Endodermal cell (in vitro differentiated cells): ENCODE measurements around the gene ANKRD44. TPM values are rescaled to one million over a fixed set of nuclear protein-coding genes. Genes with fewer than 3 reads are reported as not detected.

Experiments
- DNase-seq: peaks from one replicate; pipeline ENCODE4 v3.0.0-alpha.2; 2017
- H3K27ac ChIP-seq: 2 replicates; pipeline ENCODE4 v1.5.1; 2013; ENCODE audit warnings: mild to moderate bottlenecking, low read depth, low read length, moderate library complexity
- H3K27me3 ChIP-seq: 2 replicates; pipeline ENCODE4 v1.6.1; 2013; ENCODE audit warnings: mild to moderate bottlenecking, low read length, moderate library complexity; ENCODE audit not compliant: insufficient read depth, control insufficient read depth, poor library complexity, severe bottlenecking
- H3K36me3 ChIP-seq: 2 replicates; pipeline ENCODE4 v1.7.0; 2013; ENCODE audit warnings: mild to moderate bottlenecking, low read length, moderate library complexity; ENCODE audit not compliant: control insufficient read depth, insufficient read depth
- H3K4me1 ChIP-seq: one replicate; pipeline ENCODE4 v1.7.0; 2013; ENCODE audit warnings: low read length; ENCODE audit not compliant: control insufficient read depth, insufficient read depth
- H3K4me3 ChIP-seq: 2 replicates; pipeline ENCODE4 v1.5.1; 2013; ENCODE audit warnings: mild to moderate bottlenecking, low read length, moderate library complexity
- H3K9ac ChIP-seq: 2 replicates; pipeline ENCODE4 v1.6.1; 2013; ENCODE audit warnings: mild to moderate bottlenecking, low read length, moderate library complexity; ENCODE audit not compliant: poor library complexity, severe bottlenecking; ENCODE audit errors: extremely low read depth
- H3K9me3 ChIP-seq: 2 replicates; pipeline ENCODE4 v1.6.1; 2013; ENCODE audit warnings: mild to moderate bottlenecking, low read length, moderate library complexity; ENCODE audit not compliant: control insufficient read depth
- H3K27ac Mint-ChIP-seq: 2 replicates; pipeline ENCODE4 v1.8.0; 2020; ENCODE audit warnings: mixed read lengths
- H3K27me3 Mint-ChIP-seq: 2 replicates; pipeline ENCODE4 v1.8.0; 2021; ENCODE audit warnings: mild to moderate bottlenecking, mixed read lengths; ENCODE audit not compliant: insufficient read depth
- H3K36me3 Mint-ChIP-seq: 2 replicates; pipeline ENCODE4 v1.8.0; 2020; ENCODE audit warnings: low read depth, mixed read lengths
- H3K4me1 Mint-ChIP-seq: 2 replicates; pipeline ENCODE4 v1.8.0; 2020; ENCODE audit warnings: mixed read lengths
- H3K4me3 Mint-ChIP-seq: 2 replicates; pipeline ENCODE4 v1.8.0; 2020; ENCODE audit warnings: mild to moderate bottlenecking, moderate library complexity, mixed read lengths
- H3K9me3 Mint-ChIP-seq: 2 replicates; pipeline ENCODE4 v1.8.0; 2020; ENCODE audit warnings: mild to moderate bottlenecking, mixed read lengths
- CTCF ChIP-seq: fragments of 200-600 bp; sonication (generic); conservative IDR thresholded peaks from 2 replicates; pipeline ENCODE4 v1.5.0; 2021; ENCODE audit warnings: antibody characterized with exemption, mild to moderate bottlenecking
- WGBS, 2 experiments: methylation state at CpG; one replicate each; pipeline versions ENCODE4 v1.1.5 to v1.1.7; 2013; ENCODE audit warnings: missing lambda C conversion rate in 2 of 2, mixed read lengths in 1 of 2; ENCODE audit not compliant: insufficient coverage in 1 of 2, insufficient read length in 1 of 2; 5-methylcytosine and 5-hydroxymethylcytosine counted together
- total RNA-seq, 2 donors: library from RNA; stranded (reverse); fragmentation: NEBNext Ultra II Directional in 1 of 2; extraction: Animal tissue kit (Norgen Biotek cat#: 25700) in 1 of 2; gene quantifications; 2 replicates in 1 of 2; 3 replicates in 1 of 2; pipeline ENCODE4 v1.2.1, GENCODE V29; 2021

Gene ANKRD44
- total RNA-seq, 2 donors from 2014 or later = 6.2 to 10.6 TPM

GRCh38 chr2:196939371-196939770 lies 371.2 kb downstream of the ANKRD44 start:
- 93 to 96% methylated on average over 1 of the region's 1 CpG for WGBS, 2 experiments
- no peak for DNase-seq
- Mint-ChIP-seq H3K4me1 (peaks cover 2% of the 10 kb centered on the region), H3K4me3 (no peak overlapping the region), H3K27ac (no peak overlapping the region), H3K36me3 (no peaks in the 10 kb centered on the region), H3K27me3 (no peaks in the 10 kb centered on the region), H3K9me3 (no peaks in the 10 kb centered on the region)
- Histone ChIP-seq H3K4me1 (no peaks in the 10 kb centered on the region), H3K9ac (no peak overlapping the region), H3K9me3 (no peaks in the 10 kb centered on the region), H3K36me3 (no peaks in the 10 kb centered on the region), H3K27me3 (no peaks in the 10 kb centered on the region), H3K27ac (no peak overlapping the region), H3K4me3 (no peak overlapping the region)
- no peak for TF ChIP-seq CTCF

Other genes starting within 250 kb of the ANKRD44 start
- 100 to 1,000 TPM; 308 to 356 TPM for gene SF3B1, start 124.2 kb upstream of the ANKRD44 start, total RNA-seq
- 10 to 100 TPM; 17.5 to 17.9 TPM for gene COQ10B, start 142.8 kb upstream of the ANKRD44 start, total RNA-seq
- 100 to 1,000 TPM; 553 to 588 TPM for gene HSPD1, start 189.1 kb upstream of the ANKRD44 start, total RNA-seq
- 100 to 1,000 TPM; 198 to 218 TPM for gene HSPE1, start 189.6 kb upstream of the ANKRD44 start, total RNA-seq
- gene MOB4, start 205.3 kb upstream of the ANKRD44 start, total RNA-seq = 10 to 100 TPM; 37.0 to 42.5 TPM